Measurements from ENCODE around the gene COL13A1.

Gene COL13A1

DNA sequence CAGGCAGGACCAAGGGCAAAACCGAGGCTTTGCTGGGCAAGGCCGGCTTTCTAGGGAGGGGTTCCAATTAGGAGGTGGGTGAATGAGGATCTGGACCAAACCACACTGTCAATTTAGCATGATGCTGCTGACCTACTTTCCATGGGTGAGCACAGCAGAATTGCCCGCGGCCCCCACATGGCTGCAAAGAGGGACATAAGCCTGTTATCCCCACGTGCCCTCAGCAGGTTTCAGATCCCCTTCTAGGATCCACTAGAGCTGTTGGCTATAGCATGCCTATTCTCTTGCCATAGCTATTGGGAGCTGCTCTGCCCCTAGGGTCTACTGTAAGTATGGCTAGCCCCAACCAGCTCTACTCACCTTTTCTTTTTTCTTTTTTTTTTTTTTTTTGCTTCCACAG lies 102.8 kb downstream of the COL13A1 start:
- peak; percentile 74 to 87 for ATAC-seq (replicated peaks)
- H3K27ac Mint-ChIP-seq = no peak overlapping the region
- no peaks in the 10 kb centered on the region for H3K36me3 Mint-ChIP-seq
- peaks cover 11 to 12% of the 10 kb centered on the region in 2 donors for H3K27me3 Mint-ChIP-seq
- no peak for DNase-seq
- peaks cover 0 to 1% of the 10 kb centered on the region in 2 donors for H3K9me3 Mint-ChIP-seq
- no peak overlapping the region for H3K4me3 Mint-ChIP-seq
- no peaks in the 10 kb centered on the region for H3K4me1 Mint-ChIP-seq

DNA sequence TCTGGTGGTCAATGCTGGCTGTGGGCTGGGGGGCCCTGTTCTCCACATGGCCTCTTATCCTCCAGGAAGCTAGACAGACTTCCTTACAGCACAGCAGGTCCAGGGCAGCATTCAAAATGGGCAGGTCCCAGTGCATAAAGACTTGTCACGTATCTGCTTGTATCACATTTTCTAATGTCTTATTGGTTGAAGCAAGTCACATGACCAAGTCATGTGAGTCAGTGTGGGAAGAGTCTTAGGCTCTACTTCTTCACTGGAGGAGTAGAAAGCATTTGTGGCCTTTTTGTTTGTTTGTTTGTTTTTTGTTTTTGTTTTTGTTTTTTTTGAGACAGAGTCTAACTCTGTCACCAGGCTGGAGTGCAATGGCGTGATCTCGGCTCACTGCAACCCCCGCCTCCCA lies 104.7 kb downstream of the COL13A1 start:
- Mint-ChIP-seq H3K4me1 (no peaks in the 10 kb centered on the region), H3K4me3 (no peak overlapping the region), H3K36me3 (no peaks in the 10 kb centered on the region), H3K27ac (no peak overlapping the region), H3K9me3 (peaks cover 0 to 1% of the 10 kb centered on the region in 2 donors), H3K27me3 (peaks cover 11 to 12% of the 10 kb centered on the region in 2 donors)
- no peak for DNase-seq
- no peak for ATAC-seq (replicated peaks)

DNA sequence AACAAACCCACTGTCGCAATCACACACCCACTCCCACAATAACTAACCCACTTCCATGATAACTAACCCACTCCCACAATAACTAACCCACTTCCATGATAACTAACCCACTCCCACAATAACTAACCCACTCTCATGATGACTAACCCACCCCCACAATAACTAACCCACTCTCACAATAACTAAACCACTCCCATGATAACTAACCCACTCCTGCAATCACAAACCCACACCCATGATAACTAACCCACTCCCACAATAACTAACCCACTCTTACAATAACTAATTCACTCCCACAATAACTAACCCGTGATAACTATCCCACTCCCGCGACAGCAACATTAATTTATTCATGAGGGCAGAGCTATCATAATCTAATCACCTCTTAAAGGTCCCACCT lies 105.8 kb downstream of the COL13A1 start:
- no peak for ATAC-seq (replicated peaks)
- Mint-ChIP-seq H3K4me1 (no peaks in the 10 kb centered on the region), H3K27ac (no peak overlapping the region), H3K4me3 (no peak overlapping the region), H3K36me3 (no peaks in the 10 kb centered on the region), H3K27me3 (peaks cover 14 to 15% of the 10 kb centered on the region in 2 donors), H3K9me3 (peaks cover 0 to 1% of the 10 kb centered on the region in 2 donors)
- DNase-seq = no peak

DNA sequence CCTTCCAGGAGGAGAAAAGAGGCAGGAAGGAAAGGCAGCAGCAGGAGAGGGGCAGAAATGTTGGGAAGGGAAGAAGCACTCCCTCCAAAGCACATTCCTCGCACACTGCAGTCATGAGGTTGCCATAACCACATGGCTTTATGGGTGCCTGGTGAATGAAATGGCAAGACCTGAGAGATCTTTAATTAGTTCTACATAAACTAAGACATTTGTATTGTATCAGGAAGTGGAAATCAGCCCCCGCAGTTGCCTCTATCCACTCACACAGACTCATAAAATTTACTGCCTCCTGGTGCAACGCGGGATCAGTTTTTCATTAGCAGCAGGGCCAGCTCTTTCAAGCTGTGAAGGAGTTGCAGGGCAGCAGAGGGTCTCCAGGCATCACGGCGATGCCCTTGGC lies 106.4 kb downstream of the COL13A1 start:
- Mint-ChIP-seq H3K4me1 (no peaks in the 10 kb centered on the region), H3K9me3 (peaks cover 0 to 1% of the 10 kb centered on the region in 2 donors), H3K4me3 (no peak overlapping the region), H3K36me3 (no peaks in the 10 kb centered on the region), H3K27ac (no peak overlapping the region), H3K27me3 (peaks cover 15 to 20% of the 10 kb centered on the region in 2 donors)
- DNase-seq (no peak), ATAC-seq (replicated peaks) (no peak)

DNA sequence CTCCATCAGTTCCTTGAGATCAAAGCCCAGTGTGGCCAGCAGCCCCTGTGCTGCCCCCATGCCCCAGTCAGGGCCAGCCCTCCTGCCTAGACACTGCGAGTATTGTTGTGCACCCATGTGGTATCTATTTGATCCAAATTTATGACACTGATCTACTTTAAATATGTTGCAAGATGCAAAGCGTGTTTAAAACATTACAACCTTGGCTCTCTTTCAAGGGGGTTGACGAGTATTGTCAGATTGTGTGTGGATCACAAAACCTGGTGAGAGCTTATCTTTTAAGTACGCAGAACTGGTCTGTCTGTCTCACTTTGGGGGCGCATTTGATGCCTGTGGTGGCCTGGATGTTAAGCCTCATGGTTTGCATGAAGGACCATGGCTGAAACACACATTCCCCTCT lies 108.9 kb downstream of the COL13A1 start:
- no peaks in the 10 kb centered on the region for H3K36me3 Mint-ChIP-seq
- no peaks in the 10 kb centered on the region for H3K4me1 Mint-ChIP-seq
- DNase-seq = no peak
- no peaks in the 10 kb centered on the region for H3K9me3 Mint-ChIP-seq
- H3K27ac Mint-ChIP-seq = no peak overlapping the region
- no peak for ATAC-seq (replicated peaks)
- no peak overlapping the region for H3K4me3 Mint-ChIP-seq
- H3K27me3 Mint-ChIP-seq = peaks cover 16 to 31% of the 10 kb centered on the region in 2 donors

DNA sequence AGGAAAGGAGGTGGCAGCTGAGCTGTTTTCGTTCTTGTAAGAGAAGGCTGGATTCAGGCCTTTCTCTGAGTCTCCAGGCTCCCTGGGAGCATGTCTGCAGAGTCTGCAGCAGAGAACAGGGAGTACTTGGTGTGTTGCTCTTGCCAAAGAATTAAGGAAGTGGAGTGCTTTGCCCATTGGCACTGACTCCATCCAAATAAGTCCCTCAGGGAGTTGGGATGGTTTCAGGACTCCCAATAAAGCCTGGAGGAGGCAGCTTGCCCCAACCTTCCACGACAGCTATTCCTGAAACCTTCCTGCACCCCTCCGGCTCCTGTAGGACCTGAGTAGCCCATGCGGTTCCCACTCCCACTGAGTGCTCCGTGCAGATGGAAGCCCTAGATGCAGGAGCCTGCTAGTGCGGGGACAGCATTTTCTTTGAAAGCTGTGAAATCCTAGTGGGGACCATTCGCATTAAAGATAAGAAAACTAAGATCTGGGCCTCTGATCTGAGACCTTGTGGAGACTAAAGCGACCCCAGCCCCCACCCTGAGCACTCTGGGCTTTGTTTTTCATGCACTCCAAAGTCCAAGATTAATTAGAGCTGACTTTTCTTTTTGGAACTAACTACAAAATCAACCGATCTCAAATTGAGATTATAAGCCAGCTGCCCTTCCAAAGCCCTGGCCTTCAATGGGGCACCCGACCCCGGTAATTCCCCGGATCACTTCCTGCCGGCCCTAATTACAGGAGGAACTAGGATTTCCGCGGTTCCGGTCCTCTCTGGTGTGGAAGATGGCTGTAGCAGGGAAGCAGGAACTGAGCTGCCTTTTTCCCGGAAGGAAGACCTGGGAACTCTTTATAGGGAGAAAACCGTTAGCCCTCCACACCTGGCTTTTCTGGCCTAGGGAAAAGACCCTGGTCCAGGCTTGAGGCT lies 110.2 kb downstream of the COL13A1 start:
- peaks cover 20 to 39% of the 10 kb centered on the region in 2 donors for H3K27me3 Mint-ChIP-seq
- H3K27ac Mint-ChIP-seq = no peak overlapping the region
- H3K4me1 Mint-ChIP-seq = no peaks in the 10 kb centered on the region
- DNase-seq (no peak), ATAC-seq (replicated peaks) (no peak)
- no peaks in the 10 kb centered on the region for H3K9me3 Mint-ChIP-seq
- no peak overlapping the region for H3K4me3 Mint-ChIP-seq
- H3K36me3 Mint-ChIP-seq = no peaks in the 10 kb centered on the region

DNA sequence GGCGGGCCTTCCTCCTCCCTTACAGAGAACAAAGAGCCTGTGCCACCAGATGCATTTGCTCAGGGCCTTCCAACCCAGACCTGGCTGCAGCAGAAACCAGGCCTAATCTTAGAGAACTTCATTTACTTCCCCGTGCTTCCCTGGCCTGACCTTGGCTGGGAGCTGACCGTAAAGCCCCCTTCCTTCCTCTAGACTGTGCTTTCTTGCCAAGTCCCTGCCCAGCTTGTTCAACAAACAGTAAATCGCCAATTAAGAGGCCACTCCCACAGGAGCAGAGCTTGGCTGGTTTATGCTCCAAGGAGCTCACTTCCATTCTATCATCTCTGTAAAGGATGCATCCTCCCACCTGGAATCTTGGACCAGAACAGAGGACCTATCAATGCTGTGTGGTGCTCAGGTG lies 110.9 kb downstream of the COL13A1 start:
- H3K4me3 Mint-ChIP-seq = no peak overlapping the region
- no peak overlapping the region for H3K27ac Mint-ChIP-seq
- DNase-seq = no peak
- peaks cover 18 to 42% of the 10 kb centered on the region in 2 donors for H3K27me3 Mint-ChIP-seq
- no peaks in the 10 kb centered on the region for H3K4me1 Mint-ChIP-seq
- ATAC-seq (replicated peaks) = no peak
- H3K36me3 Mint-ChIP-seq = no peaks in the 10 kb centered on the region
- no peaks in the 10 kb centered on the region for H3K9me3 Mint-ChIP-seq

DNA sequence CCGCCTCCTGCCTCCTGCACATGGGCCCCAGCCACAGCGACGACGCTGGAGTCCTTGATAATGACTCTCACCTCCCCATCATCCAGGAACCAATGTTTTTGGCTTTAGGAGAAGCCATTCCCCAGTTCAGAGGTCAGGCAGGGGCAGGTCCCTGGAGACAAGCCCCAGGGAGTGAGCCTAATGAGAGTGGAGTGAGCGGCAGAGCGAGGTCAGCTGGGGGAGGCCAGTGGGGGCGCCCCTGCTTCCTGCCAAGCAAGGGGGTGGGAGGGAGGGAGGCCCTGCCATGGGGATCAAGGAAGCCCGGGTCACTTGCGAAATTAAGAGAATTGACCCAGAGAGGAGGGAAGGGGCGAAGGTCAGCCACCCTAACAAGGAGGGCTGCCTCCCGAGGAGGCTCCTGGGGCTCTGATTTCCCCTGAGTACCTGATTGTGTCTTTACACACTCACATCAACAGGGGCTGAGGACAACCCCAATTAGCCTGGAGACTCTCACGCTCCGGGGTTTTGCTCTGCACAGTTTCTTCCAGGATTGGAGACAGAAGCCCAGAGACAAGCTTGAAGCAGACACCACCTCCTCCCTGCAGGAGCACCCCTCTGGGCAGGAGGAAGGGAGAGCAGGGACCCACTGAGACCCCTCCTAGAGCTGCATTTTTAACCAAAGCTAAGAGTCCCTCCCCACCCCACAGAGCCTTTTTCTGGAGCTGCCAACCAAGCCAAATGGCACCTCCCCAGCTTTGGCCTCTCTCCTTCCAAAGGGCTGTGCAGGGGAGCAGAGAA lies 112.1 kb downstream of the COL13A1 start:
- no peaks in the 10 kb centered on the region for H3K36me3 Mint-ChIP-seq
- DNase-seq (no peak), ATAC-seq (replicated peaks) (no peak)
- peaks cover 13 to 38% of the 10 kb centered on the region in 2 donors for H3K27me3 Mint-ChIP-seq
- no peak overlapping the region for H3K4me3 Mint-ChIP-seq
- no peak overlapping the region for H3K27ac Mint-ChIP-seq
- no peaks in the 10 kb centered on the region for H3K4me1 Mint-ChIP-seq
- H3K9me3 Mint-ChIP-seq = no peaks in the 10 kb centered on the region

DNA sequence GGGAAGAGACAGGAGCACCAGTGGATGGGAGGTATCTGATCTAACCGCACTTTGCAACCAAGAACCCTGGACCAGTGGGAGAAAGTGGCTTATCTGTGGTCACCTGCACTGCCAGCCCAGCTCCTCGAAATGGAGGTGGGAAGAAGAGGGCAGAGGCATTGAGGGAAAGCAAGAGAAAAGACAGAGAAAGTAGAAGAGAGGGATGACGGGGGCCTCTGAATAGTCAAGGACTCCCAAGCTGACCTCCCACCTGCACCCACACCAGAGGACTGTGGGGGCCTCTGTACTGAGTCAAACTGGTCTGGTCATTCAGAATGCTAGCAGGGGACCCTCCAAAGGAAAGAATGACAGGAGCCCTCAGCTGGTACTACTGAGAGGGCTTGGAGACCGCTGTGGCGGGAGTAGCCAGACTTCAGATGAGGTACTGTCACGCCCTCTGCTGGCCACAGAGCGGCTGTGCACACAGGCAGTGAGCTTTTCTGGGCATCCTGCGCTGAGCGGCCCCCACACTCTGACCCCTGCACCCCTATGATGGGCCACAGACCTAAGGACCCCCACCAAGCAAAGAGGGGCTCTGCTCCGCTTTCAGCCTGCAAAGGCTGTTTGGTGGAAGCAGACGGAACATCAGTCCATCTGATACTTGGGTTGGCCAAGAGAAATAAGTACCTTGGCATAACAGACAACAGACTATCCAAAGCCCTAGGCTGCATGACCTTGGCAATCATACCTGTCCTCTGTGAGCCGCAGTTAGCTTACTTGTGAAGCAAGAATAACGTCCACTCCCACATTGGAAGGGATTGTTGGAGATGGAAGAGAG lies 112.9 kb downstream of the COL13A1 start:
- peak; percentile 28 for DNase-seq
- no peak overlapping the region for H3K4me3 Mint-ChIP-seq
- no peaks in the 10 kb centered on the region for H3K36me3 Mint-ChIP-seq
- H3K9me3 Mint-ChIP-seq = no peaks in the 10 kb centered on the region
- peak; percentile 80 to 91 for ATAC-seq (replicated peaks)
- no peaks in the 10 kb centered on the region for H3K4me1 Mint-ChIP-seq
- H3K27me3 Mint-ChIP-seq = peaks cover 14 to 38% of the 10 kb centered on the region in 2 donors
- no peak overlapping the region for H3K27ac Mint-ChIP-seq

DNA sequence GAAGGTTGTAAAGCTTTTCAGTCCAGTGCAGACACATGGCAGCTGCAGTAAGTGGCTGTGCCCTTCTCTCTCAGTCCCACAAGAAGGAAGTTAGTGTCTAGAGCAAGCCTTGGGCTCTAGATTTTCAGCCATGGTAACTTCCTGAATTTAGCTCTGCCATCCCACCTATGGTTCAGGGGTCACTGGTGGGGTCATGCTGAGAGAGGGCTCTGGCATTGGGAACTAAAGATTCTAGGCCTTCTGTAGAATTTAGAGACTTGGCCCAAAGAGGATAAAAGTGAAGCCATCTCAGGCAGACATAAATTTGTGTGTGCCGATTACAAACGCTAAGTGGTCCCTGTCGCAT lies 113.5 kb downstream of the COL13A1 start:
- Mint-ChIP-seq H3K27ac (no peak overlapping the region), H3K27me3 (peaks cover 20 to 38% of the 10 kb centered on the region in 2 donors), H3K4me3 (no peak overlapping the region), H3K4me1 (no peaks in the 10 kb centered on the region), H3K9me3 (no peaks in the 10 kb centered on the region), H3K36me3 (no peaks in the 10 kb centered on the region)
- ATAC-seq (replicated peaks) (no peak), DNase-seq (no peak)

DNA sequence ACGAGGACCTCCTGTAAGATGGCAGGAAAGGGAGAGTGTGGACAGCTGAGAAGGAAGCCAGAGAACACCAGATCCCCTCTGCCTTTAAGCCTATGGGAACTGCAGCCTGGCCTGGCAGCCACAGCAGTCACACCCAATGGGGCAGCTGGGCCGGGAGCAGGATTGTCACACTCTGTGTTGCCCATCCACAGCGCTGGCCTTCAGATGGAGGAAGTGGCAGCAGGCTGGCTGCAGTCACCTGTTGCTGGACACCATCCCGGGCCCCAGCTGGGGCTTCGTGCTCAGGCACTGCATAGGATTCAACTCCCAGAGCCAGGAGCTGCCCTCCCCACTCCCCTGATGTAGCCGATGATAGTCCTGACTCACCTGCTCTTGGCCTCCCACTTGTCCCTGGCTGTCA lies 114.4 kb downstream of the COL13A1 start:
- no peak for DNase-seq
- H3K4me1 Mint-ChIP-seq = no peaks in the 10 kb centered on the region
- H3K4me3 Mint-ChIP-seq = no peak overlapping the region
- peaks cover 24 to 38% of the 10 kb centered on the region in 2 donors for H3K27me3 Mint-ChIP-seq
- no peaks in the 10 kb centered on the region for H3K9me3 Mint-ChIP-seq
- H3K27ac Mint-ChIP-seq = no peak overlapping the region
- no peaks in the 10 kb centered on the region for H3K36me3 Mint-ChIP-seq
- ATAC-seq (replicated peaks) = no peak

DNA sequence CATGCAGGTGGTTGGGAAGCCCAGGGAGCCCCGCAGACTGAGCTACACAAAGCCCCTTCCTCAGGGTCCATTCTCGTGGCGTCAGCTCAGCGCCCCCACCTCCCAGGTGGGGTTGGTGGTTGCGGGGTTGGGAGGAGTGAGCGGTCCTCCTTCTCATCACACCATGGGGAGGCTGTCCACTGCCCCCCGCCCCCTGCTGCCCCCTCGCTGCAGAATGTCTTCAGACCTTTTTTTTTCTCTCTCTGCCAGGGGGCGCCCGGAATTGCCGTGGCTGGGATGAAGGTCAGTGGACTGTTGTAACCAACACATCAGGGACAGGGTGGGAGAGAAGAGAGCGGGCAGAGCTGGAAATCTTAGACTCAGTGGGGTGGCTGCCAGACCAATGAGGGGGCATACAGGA lies 116.3 kb downstream of the COL13A1 start:
- ATAC-seq (replicated peaks) = no peak
- no peaks in the 10 kb centered on the region for H3K4me1 Mint-ChIP-seq
- H3K36me3 Mint-ChIP-seq = no peaks in the 10 kb centered on the region
- no peak overlapping the region for H3K4me3 Mint-ChIP-seq
- H3K27me3 Mint-ChIP-seq = peaks cover 25 to 32% of the 10 kb centered on the region in 2 donors
- DNase-seq = no peak
- no peaks in the 10 kb centered on the region for H3K9me3 Mint-ChIP-seq
- no peak overlapping the region for H3K27ac Mint-ChIP-seq

DNA sequence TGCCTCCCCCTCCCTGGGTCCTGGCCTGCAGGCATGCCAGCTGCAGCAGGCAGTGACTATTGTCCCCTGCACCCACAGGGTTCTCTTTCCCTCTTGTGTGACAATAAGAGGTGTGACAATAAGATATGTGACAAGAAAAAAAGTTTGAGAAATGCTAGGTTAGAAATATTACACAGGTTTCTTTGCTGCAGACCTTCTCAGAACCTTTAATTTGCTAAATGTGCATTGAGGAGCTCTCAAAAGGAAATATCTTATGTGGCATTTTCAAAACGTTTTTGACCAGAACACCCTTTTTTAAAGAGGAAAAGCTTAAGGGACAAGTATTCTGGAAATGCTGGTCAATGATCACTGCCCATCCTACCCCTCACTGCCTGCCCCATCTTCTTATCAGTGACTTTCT lies 117.5 kb downstream of the COL13A1 start:
- no peak overlapping the region for H3K4me3 Mint-ChIP-seq
- ATAC-seq (replicated peaks) (no peak), DNase-seq (no peak)
- H3K4me1 Mint-ChIP-seq = no peaks in the 10 kb centered on the region
- H3K27me3 Mint-ChIP-seq = peaks cover 23 to 24% of the 10 kb centered on the region in 2 donors
- H3K36me3 Mint-ChIP-seq = no peaks in the 10 kb centered on the region
- peak overlapping the region; percentile 51 for H3K27ac Mint-ChIP-seq
- H3K9me3 Mint-ChIP-seq = no peaks in the 10 kb centered on the region

DNA sequence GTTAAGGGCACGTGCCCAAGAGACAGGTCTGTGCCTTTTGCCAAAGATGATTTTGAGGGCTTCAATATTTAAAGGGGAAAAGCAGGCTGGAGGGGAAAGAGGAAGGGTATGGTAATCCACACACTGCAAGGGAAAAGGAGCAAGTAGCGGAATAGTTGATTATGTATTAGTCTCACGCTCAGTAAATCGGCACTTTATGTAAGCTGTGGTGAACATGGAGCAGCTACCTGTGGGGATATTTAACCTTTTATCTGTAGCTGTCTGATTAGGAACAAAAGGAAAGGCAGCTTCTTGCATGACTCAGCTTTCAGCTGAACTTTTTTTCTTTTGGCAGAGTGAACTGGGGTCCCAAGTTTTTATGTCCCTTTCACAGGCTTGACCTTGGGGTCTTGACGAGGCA lies 123.4 kb downstream of the COL13A1 start:
- Mint-ChIP-seq H3K4me1 (no peaks in the 10 kb centered on the region), H3K36me3 (no peaks in the 10 kb centered on the region), H3K27me3 (peaks cover 17 to 21% of the 10 kb centered on the region in 2 donors), H3K4me3 (no peak overlapping the region), H3K9me3 (peaks cover 5% of the 10 kb centered on the region in 2 donors), H3K27ac (no peak overlapping the region)
- DNase-seq = no peak
- ATAC-seq (replicated peaks) = no peak

Measured in stimulated activated naive B cell treated with anti-CD40 and anti-IgM and Interleukin-4, amounts not matched to agents 10 μg/mL and 1 μg/mL and 100 μg/mL, for 72 hours (primary cell).